Hypothalamus (tissue), 51 donors: ENCODE data around the gene TMEM59.
"Not testable (repeated sequence)": the region's sequence is repeated elsewhere in the genome, so short reads cannot be mapped to it uniquely, and the experiment has no call there.

Experiments
- DNase-seq, 51 donors: peaks; one replicate each; lab custom pipeline; 2025; lab: John Stamatoyannopoulos, UW

The TMEM59 gene

GRCh38 chr1:54014009-54014629 is 38.9 kb downstream of the TMEM59 start:
- no peak for DNase-seq

DNA sequence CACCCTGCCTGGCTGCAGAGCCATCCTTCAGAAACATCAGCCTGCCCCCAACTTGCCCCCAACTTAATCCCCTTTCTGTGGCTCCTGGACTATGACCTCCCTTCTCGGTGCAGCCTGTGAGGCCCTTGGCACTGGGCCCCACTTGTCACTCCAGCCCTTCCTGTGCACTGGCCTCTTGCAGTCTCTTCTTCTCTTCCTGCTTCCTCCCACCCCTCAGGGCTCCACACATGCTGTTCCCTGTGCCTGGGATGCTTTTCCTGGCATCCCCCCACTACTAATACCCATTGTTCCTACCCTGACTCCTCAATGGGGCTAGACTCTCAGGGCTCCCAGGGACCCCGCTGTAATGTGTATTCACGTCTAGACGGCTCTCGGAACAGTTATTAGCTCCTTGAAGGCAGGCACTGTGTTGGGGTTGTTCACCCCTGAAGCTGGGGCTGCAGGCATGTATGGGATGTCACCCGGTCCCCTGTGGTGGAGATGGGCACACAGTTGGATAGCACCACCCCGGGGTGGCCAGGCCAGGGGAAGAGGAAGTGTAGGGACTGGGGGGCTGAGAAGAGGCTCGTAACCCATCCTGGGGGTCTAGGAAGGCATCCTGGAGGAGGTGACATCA is 39.5 kb downstream of the TMEM59 start:
- DNase-seq, result no peak

GRCh38 chr1:54012863-54013262 is 40.1 kb downstream of the TMEM59 start:
- no peak for DNase-seq

DNA sequence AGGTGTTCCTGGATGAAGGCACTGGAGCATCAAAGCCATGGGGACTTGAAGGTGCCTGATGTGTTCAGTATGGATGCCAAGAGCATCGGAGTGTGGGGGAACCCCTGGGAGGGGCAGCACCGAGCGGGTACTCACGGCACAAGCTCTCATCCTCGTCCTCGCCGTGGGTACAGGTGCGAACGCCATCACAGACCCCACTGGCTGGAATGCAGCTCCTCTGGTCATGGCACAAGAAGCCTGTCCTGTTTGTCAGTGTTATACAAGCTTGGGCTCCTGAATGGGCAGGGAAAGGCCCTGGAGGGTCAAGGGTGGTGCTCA is 41.0 kb downstream of the TMEM59 start:
- no peak for DNase-seq

- no peak for DNase-seq
Measured at GRCh38 chr1:54011316-54012007, 41.5 kb downstream of the TMEM59 start.

- DNase-seq, result no peak
Measured at GRCh38 chr1:54010415-54011117, 42.4 kb downstream of the TMEM59 start.

GRCh38 chr1:54009406-54009805 is 43.6 kb downstream of the TMEM59 start:
- no peak for DNase-seq

DNA sequence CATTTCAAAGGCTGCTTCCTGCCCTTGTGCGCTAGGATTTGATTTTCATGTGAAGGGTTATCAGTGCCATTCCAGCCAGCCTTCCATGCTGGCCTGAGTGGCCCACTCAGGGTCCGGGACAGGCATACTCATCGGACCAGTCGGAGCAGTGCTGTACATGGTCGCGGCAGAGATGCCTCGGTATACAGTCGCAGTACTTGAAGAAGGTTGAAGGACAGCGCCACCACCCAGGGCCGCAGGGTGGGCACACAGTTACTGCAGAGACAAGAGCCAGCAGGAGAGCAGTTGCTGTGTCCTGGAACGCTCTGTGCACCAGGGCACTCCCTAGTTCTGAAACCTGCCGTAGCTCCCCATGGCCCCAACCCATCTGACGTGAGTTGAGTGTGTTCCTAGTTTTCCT is 44.1 kb downstream of the TMEM59 start:
- no peak for DNase-seq

GRCh38 chr1:54007613-54008012 is 45.4 kb downstream of the TMEM59 start:
- DNase-seq, result no peak

- no peak for DNase-seq
Measured at GRCh38 chr1:54006508-54006907, 46.5 kb downstream of the TMEM59 start.

DNA sequence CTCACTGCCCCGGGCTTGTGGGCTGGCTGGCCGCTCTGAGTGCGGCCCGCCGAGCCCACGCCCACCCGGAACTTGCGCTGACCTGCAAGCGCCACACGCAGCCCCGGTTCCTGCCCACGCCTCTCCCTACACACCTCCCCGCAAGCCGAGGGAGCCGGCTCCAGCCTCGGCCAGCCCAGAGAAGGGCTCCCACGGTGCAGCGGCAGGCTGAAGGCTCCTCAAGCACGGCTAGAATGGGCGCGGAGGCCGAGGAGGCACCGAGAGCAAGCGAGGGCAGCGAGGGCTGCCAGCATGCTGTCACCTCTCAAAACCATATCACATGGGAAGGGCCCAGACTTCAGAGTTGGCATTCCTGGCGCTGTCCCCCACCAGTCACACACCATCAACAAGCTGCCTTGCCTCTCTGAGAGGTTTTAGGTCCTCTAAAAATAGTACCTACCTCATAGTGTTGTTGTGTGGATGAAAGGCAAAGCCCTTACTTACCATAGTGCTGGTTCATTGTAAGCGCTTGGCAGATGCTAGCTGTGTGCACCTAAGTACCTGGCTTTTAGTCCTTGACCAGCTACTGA is 48.4 kb downstream of the TMEM59 start:
- no peak for DNase-seq

GRCh38 chr1:54003750-54004480 is 49.1 kb downstream of the TMEM59 start:
- DNase-seq, result not testable (repeated sequence)

DNA sequence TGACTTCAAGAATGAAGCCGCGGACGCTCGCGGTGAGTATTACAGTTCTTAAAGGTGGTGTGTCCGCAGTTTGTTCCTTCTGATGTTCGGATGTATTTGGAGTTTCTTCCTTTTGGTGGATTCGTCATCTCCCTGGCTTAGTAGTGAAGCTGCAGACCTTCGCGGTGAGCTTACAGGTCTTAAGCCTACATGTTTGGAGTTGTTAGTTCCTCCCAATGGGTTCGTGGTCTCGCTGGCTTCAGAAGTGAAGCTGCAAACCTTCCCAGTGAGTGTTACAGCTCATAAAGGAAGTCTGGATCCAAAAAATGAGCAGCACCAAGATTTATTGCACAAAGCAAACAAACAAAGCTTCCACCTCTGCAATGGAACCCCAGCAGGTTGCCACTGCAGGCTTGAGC is 49.8 kb downstream of the TMEM59 start:
- no peak for DNase-seq

DNA sequence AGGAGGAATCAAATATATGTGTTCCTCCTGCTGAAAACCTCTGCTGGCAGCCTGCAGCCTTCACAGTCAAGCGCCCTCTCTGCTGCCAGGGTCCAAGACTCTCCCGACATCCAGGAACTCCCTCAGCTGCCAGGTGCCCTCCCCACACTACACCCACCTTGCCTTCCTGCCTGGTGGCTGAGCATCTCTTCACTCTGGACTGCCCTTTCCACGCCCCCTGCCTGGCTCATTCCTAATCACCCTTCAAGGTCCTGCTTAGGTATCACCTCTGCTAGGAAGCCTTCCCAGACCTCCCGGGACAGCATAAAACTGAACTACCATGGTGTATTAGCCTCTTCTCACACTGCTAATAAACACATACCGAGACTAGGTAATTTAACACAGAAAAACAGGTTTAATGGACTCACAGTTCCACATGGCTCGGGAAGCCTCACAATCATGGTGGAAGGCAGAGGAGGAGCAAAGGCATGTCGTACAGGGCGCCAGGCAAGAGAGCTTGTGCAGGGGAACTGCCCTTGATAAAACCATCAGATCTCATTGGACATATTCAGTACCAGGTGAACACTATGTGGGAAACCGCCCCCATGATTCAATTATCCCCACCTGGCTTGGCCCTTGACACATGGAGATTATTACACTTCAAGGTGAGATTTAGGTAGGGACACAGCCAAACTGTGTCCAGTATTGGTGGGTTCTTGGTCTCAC is 50.3 kb downstream of the TMEM59 start:
- DNase-seq, result no peak

DNA sequence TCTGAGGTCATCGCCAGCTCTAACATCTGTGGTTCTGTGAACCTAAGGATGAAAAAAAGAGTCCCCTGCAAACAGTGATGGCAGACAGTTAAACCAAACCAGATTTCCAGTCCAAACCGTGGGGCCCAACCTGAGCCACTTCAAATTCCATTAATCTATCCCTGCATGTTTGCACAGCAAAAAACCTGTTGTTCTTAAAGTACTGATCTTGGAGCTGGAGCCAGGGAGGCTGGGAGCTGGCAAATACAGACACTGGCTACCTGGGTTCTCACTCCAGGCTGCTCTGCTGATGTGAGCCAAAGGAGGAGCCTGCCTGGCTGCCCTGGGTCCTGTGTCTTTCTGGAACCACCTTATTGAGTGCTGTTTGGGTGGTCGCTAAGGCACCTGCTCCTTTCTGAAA is 51.4 kb downstream of the TMEM59 start:
- DNase-seq, result no peak

GRCh38 chr1:53999920-54000319 is 53.1 kb downstream of the TMEM59 start:
- no peak for DNase-seq

DNA sequence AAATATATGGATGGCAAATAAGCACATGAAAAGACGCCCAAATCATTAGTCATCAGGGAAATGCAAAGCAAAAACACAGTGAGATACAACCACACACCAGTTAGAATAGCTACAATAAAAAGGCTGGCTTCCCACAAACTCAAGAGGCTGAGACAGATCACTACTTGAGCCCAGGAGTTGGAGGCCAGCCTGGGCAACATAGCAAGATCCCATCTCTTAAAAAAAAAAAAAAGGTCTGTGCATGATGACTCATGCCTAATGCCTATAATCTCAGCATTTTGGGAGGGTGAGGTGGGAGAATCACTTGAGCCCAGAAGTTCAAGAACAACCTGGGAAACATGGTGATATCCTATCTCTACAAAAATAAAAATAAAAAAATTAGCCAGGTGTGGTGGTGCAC is 54.8 kb downstream of the TMEM59 start:
- no peak for DNase-seq

DNA sequence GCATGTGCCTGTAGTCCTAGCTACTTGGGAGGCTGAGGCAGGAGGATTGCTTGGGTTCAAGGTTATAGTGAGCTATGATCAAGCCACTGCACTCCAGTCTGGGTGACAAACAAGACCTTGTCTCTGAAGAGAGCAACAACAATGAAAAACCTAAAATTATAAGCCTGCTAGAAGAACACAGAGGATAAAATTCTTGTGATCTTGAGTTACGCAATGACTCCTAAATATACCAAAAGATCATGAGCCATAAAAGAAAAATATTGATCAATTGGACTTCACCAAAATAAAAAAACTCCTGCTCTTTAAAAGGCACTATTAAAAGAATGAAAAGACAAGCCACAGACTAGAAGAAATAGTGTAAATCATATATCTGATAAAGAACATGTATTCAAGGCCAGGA is 57.3 kb downstream of the TMEM59 start:
- no peak for DNase-seq

- not testable (repeated sequence) for DNase-seq
Measured at GRCh38 chr1:53994516-53994915, 58.5 kb downstream of the TMEM59 start.
